HEK293 (cell line): ENCODE results near the gene BACH2.

Experiments used
- CTCF ChIA-PET: fragments of 350-600 bp; formaldehyde crosslinking; extraction: SDS; loops from one replicate; lab custom pipeline; 2021; ENCODE audit warnings: antibody characterized with exemption; lab: Yijun Ruan, JAX
- POLR2A ChIA-PET: fragments of 300-600 bp; formaldehyde crosslinking; extraction: SDS; loops from one replicate; lab custom pipeline; 2020; ENCODE audit warnings: antibody characterized with exemption, inconsistent platforms; lab: Yijun Ruan, JAX
- H3K27ac ChIP-seq: fragments of 200-500 bp; sonication (Bioruptor generic); 2 replicates; pipeline ENCODE4 v1.5.1; 2014; ENCODE audit warnings: low read depth, low read length, control low read depth, inconsistent platforms; ENCODE audit errors: extremely low read depth
- H3K36me3 ChIP-seq, 2 experiments: fragments of 200-500 bp in 1 of 2; sonication (Bioruptor generic) in 1 of 2; 1 replicate in 1 of 2; 2 replicates in 1 of 2; pipeline ENCODE4 v1.5.1; 2014 to 2017; ENCODE audit warnings: inconsistent platforms in 2 of 2, low read length in 2 of 2; ENCODE audit not compliant: control insufficient read depth in 2 of 2, insufficient read depth in 1 of 2
- H3K4me1 ChIP-seq: fragments of 200-500 bp; sonication (Bioruptor generic); 2 replicates; pipeline ENCODE4 v1.5.1; 2014; ENCODE audit warnings: mild to moderate bottlenecking, low read length, inconsistent platforms; ENCODE audit not compliant: control insufficient read depth, insufficient read depth
- H3K4me3 ChIP-seq: 2 replicates; pipeline ENCODE4 v1.5.1; 2011; ENCODE audit warnings: low read depth, mild to moderate bottlenecking, control low read depth, low read length, moderate library complexity
- H3K9me3 ChIP-seq: fragments of 200-500 bp; sonication (Bioruptor generic); 2 replicates; pipeline ENCODE4 v1.5.1; 2014; ENCODE audit warnings: low read depth, low read length, inconsistent platforms; ENCODE audit not compliant: control insufficient read depth, insufficient read depth
- MEIS1 ChIP-seq: sonication (generic); formaldehyde crosslinking; IDR thresholded peaks from 2 replicates; pipeline ENCODE4 v1.8.1; 2022; ENCODE audit warnings: missing genetic modification reagents, mild to moderate bottlenecking, borderline replicate concordance
- PRDM10 ChIP-seq: fragments of 450-650 bp; formaldehyde crosslinking; IDR thresholded peaks from 2 replicates; pipeline ENCODE4 v1.5.1; 2016; ENCODE audit warnings: missing biosample characterization, missing genetic modification characterization
- PRDM4 ChIP-seq: fragments of 450-650 bp; formaldehyde crosslinking; IDR thresholded peaks from 2 replicates; pipeline ENCODE4 v1.5.1; 2017; ENCODE audit warnings: missing biosample characterization, missing genetic modification characterization
- RBAK ChIP-seq: fragments of 450-650 bp; formaldehyde crosslinking; IDR thresholded peaks from 2 replicates; pipeline ENCODE4 v1.5.1; 2016; ENCODE audit warnings: missing biosample characterization, missing genetic modification characterization
- SP2 ChIP-seq: fragments of 450-650 bp; formaldehyde crosslinking; IDR thresholded peaks from 2 replicates; pipeline ENCODE4 v1.5.1; 2016; ENCODE audit warnings: missing biosample characterization, missing genetic modification characterization
- ZFP41 ChIP-seq: fragments of 450-650 bp; formaldehyde crosslinking; IDR thresholded peaks from 2 replicates; pipeline ENCODE4 v1.5.1; 2016; ENCODE audit warnings: missing biosample characterization, missing genetic modification characterization, borderline replicate concordance
- ZNF174 ChIP-seq: fragments of 450-650 bp; formaldehyde crosslinking; IDR thresholded peaks from 2 replicates; pipeline ENCODE4 v1.5.0; 2017; ENCODE audit warnings: missing biosample characterization, mild to moderate bottlenecking, missing genetic modification characterization
- ZNF398 ChIP-seq: fragments of 450-650 bp; formaldehyde crosslinking; IDR thresholded peaks from 2 replicates; pipeline ENCODE4 v1.5.1; 2017; ENCODE audit warnings: missing biosample characterization, missing genetic modification characterization
- ZNF404 ChIP-seq: fragments of 450-650 bp; formaldehyde crosslinking; IDR thresholded peaks from 2 replicates; pipeline ENCODE4 v1.5.1; 2017; ENCODE audit warnings: missing biosample characterization, missing genetic modification characterization
- ZNF48 ChIP-seq: fragments of 450-650 bp; formaldehyde crosslinking; IDR thresholded peaks from 2 replicates; pipeline ENCODE4 v1.5.1; 2016; ENCODE audit warnings: missing biosample characterization, missing genetic modification characterization
- ZNF501 ChIP-seq: fragments of 450-650 bp; formaldehyde crosslinking; IDR thresholded peaks from 2 replicates; pipeline ENCODE4 v1.5.1; 2016; ENCODE audit warnings: missing biosample characterization, missing genetic modification characterization
- ZNF530 ChIP-seq: fragments of 450-650 bp; formaldehyde crosslinking; IDR thresholded peaks from 2 replicates; pipeline ENCODE4 v1.5.1; 2016; ENCODE audit warnings: low read depth, missing biosample characterization, missing genetic modification characterization
- ZNF548 ChIP-seq: fragments of 450-650 bp; formaldehyde crosslinking; IDR thresholded peaks from 2 replicates; pipeline ENCODE4 v1.5.1; 2016; ENCODE audit warnings: missing biosample characterization, missing genetic modification characterization
- ZNF585B ChIP-seq: fragments of 450-650 bp; formaldehyde crosslinking; IDR thresholded peaks from 2 replicates; pipeline ENCODE4 v1.5.1; 2016; ENCODE audit warnings: missing biosample characterization, missing genetic modification characterization
- ZNF654 ChIP-seq: fragments of 450-650 bp; formaldehyde crosslinking; IDR thresholded peaks from 2 replicates; pipeline ENCODE4 v1.5.1; 2016; ENCODE audit warnings: low read depth, missing biosample characterization, missing genetic modification characterization
- ZSCAN23 ChIP-seq: fragments of 450-650 bp; formaldehyde crosslinking; IDR thresholded peaks from 2 replicates; pipeline ENCODE4 v1.5.1; 2016; ENCODE audit warnings: missing biosample characterization, missing genetic modification characterization

Gene BACH2

GRCh38 chr6:89975366-89975765 lies 321.3 kb downstream of the BACH2 start:
- POLR2A ChIA-PET: no interaction called here
- no peak overlapping the region for H3K4me3 ChIP-seq
- TF ChIP-seq ZNF404 (tag by site-specific recombination): no peak
- CTCF ChIA-PET: interaction anchor here (0.8 to 2.2 kb wide), 3 partner anchors 11 to 504 kb away, joined by 3 to 7 read pairs (median 6); no protein-coding TSS in a partner anchor
- H3K27ac ChIP-seq: no peak overlapping the region
- H3K36me3 ChIP-seq: no peaks in the 10 kb centered on the region
- H3K4me1 ChIP-seq: peaks cover 18% of the 10 kb centered on the region
- H3K9me3 ChIP-seq: no peaks in the 10 kb centered on the region

- POLR2A ChIA-PET: no interaction called here
- H3K4me3 ChIP-seq: no peak overlapping the region
- peaks cover 18% of the 10 kb centered on the region for H3K4me1 ChIP-seq
- CTCF ChIA-PET: interaction anchor here (0.8 to 2.2 kb wide), 4 partner anchors 11 to 504 kb away, joined by 3 to 7 read pairs (median 4); no protein-coding TSS in a partner anchor
- TF ChIP-seq SP2 (no peak), ZSCAN23 (no peak), ZNF398 (no peak), ZNF48 (tag by site-specific recombination) (no peak), ZNF501 (no peak), ZNF174 (tag by site-specific recombination) (no peak), ZNF654 (no peak), ZNF585B (tag by site-specific recombination) (no peak), PRDM4 (tag by site-specific recombination) (no peak), MEIS1 (CRISPR knock-in tag) (no peak), PRDM10 (tag by site-specific recombination) (no peak), ZNF530 (tag by site-specific recombination) (no peak)
- H3K36me3 ChIP-seq: no peaks in the 10 kb centered on the region
- H3K27ac ChIP-seq: no peak overlapping the region
- H3K9me3 ChIP-seq: no peaks in the 10 kb centered on the region
Measured at GRCh38 chr6:89974834-89975233, 321.8 kb downstream of the BACH2 start.

- no peak for TF ChIP-seq ZNF548 (tag by site-specific recombination)
- TF ChIP-seq RBAK: no peak
- TF ChIP-seq ZFP41 (tag by site-specific recombination): no peak
- TF ChIP-seq, all 188 proteins: peak for 0
- no peaks in the 10 kb centered on the region for H3K36me3 ChIP-seq
- no peak overlapping the region for H3K4me3 ChIP-seq
- peaks cover 2% of the 10 kb centered on the region for H3K4me1 ChIP-seq
- no peaks in the 10 kb centered on the region for H3K9me3 ChIP-seq
- H3K27ac ChIP-seq: no peak overlapping the region
- POLR2A ChIA-PET: no interaction called here
- CTCF ChIA-PET: interaction anchor here (0.7 to 0.9 kb wide), 3 partner anchors 16 to 111 kb away, joined by 3 to 5 read pairs (median 3); no protein-coding TSS in a partner anchor
Measured at GRCh38 chr6:89972025-89972381, 324.6 kb downstream of the BACH2 start.
